Measurements from ENCODE around the gene CAB39L. TPM values are rescaled to one million over a fixed set of nuclear protein-coding genes. Genes with fewer than 3 reads are reported as not detected.

Gene CAB39L
- total RNA-seq, 2 donors from 2014 or later, result 5.3 to 8.6 TPM

DNA sequence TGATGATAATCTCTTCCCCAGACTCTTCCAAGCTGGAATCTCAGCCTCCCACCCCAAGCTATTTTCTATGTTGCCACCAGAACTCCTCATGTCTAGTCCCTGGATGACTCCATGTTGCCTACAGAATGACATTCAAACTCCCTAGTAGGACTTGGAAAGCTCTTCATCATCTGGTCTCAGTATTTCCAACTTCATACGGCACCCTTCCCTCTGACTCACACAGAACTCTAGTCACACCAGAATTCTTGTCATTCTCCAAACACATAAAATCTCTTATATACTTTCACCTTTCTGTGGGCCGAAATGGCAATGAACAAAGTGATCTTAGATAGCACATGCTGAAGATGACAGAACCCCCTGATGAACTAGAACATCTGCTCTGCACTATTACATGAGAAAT lies 86.2 kb downstream of the CAB39L start:
- H3K27me3 Mint-ChIP-seq (ENCODE audit: insufficient read depth), result no peaks in the 10 kb centered on the region
- TF ChIP-seq CTCF (conservative IDR thresholded peaks at IDR 0.05), result no peak
- H3K4me1 Mint-ChIP-seq, result peaks cover 2% of the 10 kb centered on the region
- peaks cover 5% of the 10 kb centered on the region for H3K9me3 Mint-ChIP-seq
- no peak overlapping the region for H3K4me3 ChIP-seq (ENCODE audit: low read length)
- no peaks in the 10 kb centered on the region for H3K36me3 Mint-ChIP-seq (ENCODE audit: low read depth)
- peaks cover 3% of the 10 kb centered on the region for H3K4me1 ChIP-seq (ENCODE audit: control insufficient read depth, insufficient read depth, low read length)
- no peak overlapping the region for H3K27ac ChIP-seq (ENCODE audit: low read depth, low read length)
- no peak for DNase-seq
- no peak overlapping the region for H3K9ac ChIP-seq (ENCODE audit: extremely low read depth, low read length, poor library complexity, severe bottlenecking)
- H3K27me3 ChIP-seq (ENCODE audit: control insufficient read depth, insufficient read depth, low read length, poor library complexity, severe bottlenecking), result no peaks in the 10 kb centered on the region
- peaks cover 12% of the 10 kb centered on the region for H3K9me3 ChIP-seq (ENCODE audit: control insufficient read depth, low read length)
- H3K4me3 Mint-ChIP-seq, result no peak overlapping the region
- H3K27ac Mint-ChIP-seq, result no peak overlapping the region
- 95 to 100% methylated on average over 1 to 2 of the region's 2 CpGs for WGBS, 2 experiments (ENCODE audit: insufficient coverage in 1 of 2, insufficient read length in 1 of 2)
- H3K36me3 ChIP-seq (ENCODE audit: control insufficient read depth, insufficient read depth, low read length), result no peaks in the 10 kb centered on the region

DNA sequence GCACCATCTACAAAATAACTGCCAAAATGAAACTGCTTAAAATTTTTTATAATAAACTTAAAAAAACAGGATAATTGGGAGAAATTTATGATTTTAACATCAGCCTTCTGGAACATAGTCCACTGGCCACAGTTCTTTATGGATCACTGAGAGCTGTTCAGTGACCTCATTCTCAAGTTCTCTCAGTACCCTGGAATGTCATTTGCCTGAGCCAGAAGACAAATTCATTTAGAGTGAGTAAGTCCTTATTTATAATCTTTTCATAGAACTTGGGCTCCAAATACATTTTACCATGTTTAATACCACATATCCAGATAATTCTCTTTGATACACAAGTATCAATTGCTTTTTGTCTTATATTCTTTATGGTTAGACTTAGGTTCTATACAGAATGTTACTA lies 87.6 kb downstream of the CAB39L start:
- H3K27ac Mint-ChIP-seq, result no peak overlapping the region

GRCh38 chr13:49354719-49355118 lies 89.1 kb downstream of the CAB39L start:
- Histone ChIP-seq H3K27ac (ENCODE audit: low read depth, low read length) (no peak overlapping the region), H3K9ac (ENCODE audit: extremely low read depth, low read length, poor library complexity, severe bottlenecking) (no peak overlapping the region), H3K27me3 (ENCODE audit: control insufficient read depth, insufficient read depth, low read length, poor library complexity, severe bottlenecking) (no peaks in the 10 kb centered on the region), H3K9me3 (ENCODE audit: control insufficient read depth, low read length) (peaks cover 12% of the 10 kb centered on the region), H3K36me3 (ENCODE audit: control insufficient read depth, insufficient read depth, low read length) (no peaks in the 10 kb centered on the region), H3K4me1 (ENCODE audit: control insufficient read depth, insufficient read depth, low read length) (no peaks in the 10 kb centered on the region), H3K4me3 (ENCODE audit: low read length) (no peak overlapping the region)
- WGBS, 2 experiments (ENCODE audit: insufficient coverage in 1 of 2, insufficient read length in 1 of 2), result 82 to 100% methylated on average over 1 of the region's 1 CpG
- Mint-ChIP-seq H3K27me3 (ENCODE audit: insufficient read depth) (no peaks in the 10 kb centered on the region), H3K4me3 (no peak overlapping the region), H3K9me3 (peaks cover 5% of the 10 kb centered on the region), H3K36me3 (ENCODE audit: low read depth) (no peaks in the 10 kb centered on the region), H3K4me1 (no peaks in the 10 kb centered on the region), H3K27ac (no peak overlapping the region)
- TF ChIP-seq CTCF (conservative IDR thresholded peaks at IDR 0.05), result no peak
- DNase-seq, result no peak

More for the DNA sequence above, 87.6 kb downstream of the CAB39L start:
- no peaks in the 10 kb centered on the region for H3K36me3 Mint-ChIP-seq (ENCODE audit: low read depth)
- no peak overlapping the region for H3K9ac ChIP-seq (ENCODE audit: extremely low read depth, low read length, poor library complexity, severe bottlenecking)
- DNase-seq, result no peak
- no peak overlapping the region for H3K4me3 ChIP-seq (ENCODE audit: low read length)
- H3K9me3 ChIP-seq (ENCODE audit: control insufficient read depth, low read length), result peaks cover 12% of the 10 kb centered on the region
- peaks cover 2% of the 10 kb centered on the region for H3K4me1 Mint-ChIP-seq
- no peaks in the 10 kb centered on the region for H3K27me3 Mint-ChIP-seq (ENCODE audit: insufficient read depth)
- no peak overlapping the region for H3K27ac ChIP-seq (ENCODE audit: low read depth, low read length)
- peaks cover 5% of the 10 kb centered on the region for H3K9me3 Mint-ChIP-seq
- H3K4me3 Mint-ChIP-seq, result no peak overlapping the region
- no peaks in the 10 kb centered on the region for H3K27me3 ChIP-seq (ENCODE audit: control insufficient read depth, insufficient read depth, low read length, poor library complexity, severe bottlenecking)
- no peak for TF ChIP-seq CTCF (conservative IDR thresholded peaks at IDR 0.05)
- no peaks in the 10 kb centered on the region for H3K36me3 ChIP-seq (ENCODE audit: control insufficient read depth, insufficient read depth, low read length)
- H3K4me1 ChIP-seq (ENCODE audit: control insufficient read depth, insufficient read depth, low read length), result peaks cover 3% of the 10 kb centered on the region
